SH-SY5Y (cell line): ENCODE data around the gene KLHL42.

Source experiments
- GATA2 ChIP-seq: IDR thresholded peaks from 2 replicates; pipeline ENCODE4 v1.6.1; 2011; ENCODE audit warnings: mild to moderate bottlenecking, low read depth, low read length
- GATA3 ChIP-seq: IDR thresholded peaks from 2 replicates; pipeline ENCODE4 v1.6.1; 2011; ENCODE audit warnings: low read depth, mild to moderate bottlenecking, low read length, moderate library complexity

DNA sequence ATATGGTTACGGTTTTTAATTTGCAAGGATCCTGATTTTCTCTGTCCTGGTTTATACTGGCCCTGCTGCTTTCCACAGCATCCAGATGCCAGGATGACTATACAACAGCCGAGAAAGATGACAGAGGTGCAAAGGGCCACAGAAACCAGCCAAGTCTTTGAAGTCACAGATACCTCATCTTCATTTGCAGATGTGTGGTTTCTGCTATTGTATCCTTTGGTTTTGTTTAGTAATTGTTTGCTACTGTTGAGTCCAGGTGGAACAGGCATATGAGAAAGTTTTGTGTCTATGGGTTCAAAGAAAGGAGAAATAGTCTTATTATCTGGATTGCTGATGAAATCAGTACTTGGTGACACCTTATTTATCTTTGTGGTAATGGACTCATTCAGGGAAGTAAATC is 17.3 kb upstream of the KLHL42 start:
- TF ChIP-seq GATA2 (no peak), GATA3 (no peak)
